Measurements from ENCODE around the gene POC1A. TPM values are rescaled to one million over a fixed set of nuclear protein-coding genes. Genes with fewer than 3 reads are reported as not detected.

The POC1A gene
- polyA plus RNA-seq, 1 donor (not counting 4 experiments of a cell fraction or from before 2014, with no cell fraction given) = 11.5 TPM

GRCh38 chr3:52092271-52092660 is 62.0 kb downstream of the POC1A start:
- Histone ChIP-seq H3K27me3 (ENCODE audit: control insufficient read depth, extremely low read depth, insufficient read depth, low read length) (no peaks in the 10 kb centered on the region), H3K4me2 (ENCODE audit: control insufficient read depth, extremely low read depth, insufficient read depth, low read depth, low read length) (no peak overlapping the region), H3K36me3 (ENCODE audit: control insufficient read depth in 2 of 2, extremely low read depth in 1 of 2, insufficient read depth in 2 of 2, low read length in 2 of 2) (peaks cover 2 to 16% of the 10 kb centered on the region in 2 experiments), H2AFZ (ENCODE audit: control insufficient read depth, low read length) (no peak overlapping the region), H3K9ac (ENCODE audit: control insufficient read depth, extremely low read depth, insufficient read depth, low read length) (no peak overlapping the region), H4K20me1 (ENCODE audit: control insufficient read depth, extremely low read depth, insufficient read depth, low read length) (no peaks in the 10 kb centered on the region), H3K27ac (ENCODE audit: control insufficient read depth, insufficient read depth, low read length) (no peak overlapping the region), H3K4me1 (ENCODE audit: control insufficient read depth, extremely low read depth, insufficient read depth, low read length) (peaks cover 8% of the 10 kb centered on the region), H3K4me3 (ENCODE audit: control insufficient read depth in 2 of 3, extremely low read depth in 1 of 3, insufficient read depth in 2 of 3, low read depth in 1 of 3, low read length in 3 of 3) (no peak overlapping the region), H3K9me3 (ENCODE audit: control insufficient read depth, low read depth, low read length) (no peaks in the 10 kb centered on the region), H3K9me1 (ENCODE audit: control insufficient read depth, extremely low read depth, insufficient read depth, low read length) (no peaks in the 10 kb centered on the region), H3K79me2 (ENCODE audit: control insufficient read depth, insufficient read depth, low read length) (no peaks in the 10 kb centered on the region)
- no peak for DNase-seq (ENCODE audit: low read depth, low spot score)
- no peak for TF ChIP-seq CTCF (optimal IDR thresholded peaks at IDR 0.05 in 1 of 3, IDR thresholded peaks at IDR 0.05 in 1 of 3, conservative IDR thresholded peaks at IDR 0.05 in 1 of 3; ENCODE audit: extremely low read depth in 1 of 3, insufficient read depth in 2 of 3, low read length in 3 of 3)
- TF ChIP-seq EZH2 (IDR thresholded peaks at IDR 0.05; ENCODE audit: low read length) = no peak
- dilution Hi-C loops (cut with MboI; ENCODE audit: extremely low pct_ligation_motif_present, low sequenced_read_pairs) = no loop called here
- no peak for FAIRE-seq

GRCh38 chr3:52091586-52092270 is 62.5 kb downstream of the POC1A start:
- H3K27me3 ChIP-seq (ENCODE audit: control insufficient read depth, extremely low read depth, insufficient read depth, low read length) = no peaks in the 10 kb centered on the region
- H3K9me1 ChIP-seq (ENCODE audit: control insufficient read depth, extremely low read depth, insufficient read depth, low read length) = no peaks in the 10 kb centered on the region
- no peaks in the 10 kb centered on the region for H3K9me3 ChIP-seq (ENCODE audit: control insufficient read depth, low read depth, low read length)
- no peak for TF ChIP-seq CTCF (optimal IDR thresholded peaks at IDR 0.05 in 1 of 3, IDR thresholded peaks at IDR 0.05 in 1 of 3, conservative IDR thresholded peaks at IDR 0.05 in 1 of 3; ENCODE audit: extremely low read depth in 1 of 3, insufficient read depth in 2 of 3, low read length in 3 of 3)
- TF ChIP-seq EZH2 (IDR thresholded peaks at IDR 0.05; ENCODE audit: low read length) = no peak
- H3K36me3 ChIP-seq (ENCODE audit: control insufficient read depth in 2 of 2, extremely low read depth in 1 of 2, insufficient read depth in 2 of 2, low read length in 2 of 2) = peaks cover 2 to 16% of the 10 kb centered on the region in 2 experiments
- peaks cover 8% of the 10 kb centered on the region for H3K4me1 ChIP-seq (ENCODE audit: control insufficient read depth, extremely low read depth, insufficient read depth, low read length)
- H3K4me2 ChIP-seq (ENCODE audit: control insufficient read depth, extremely low read depth, insufficient read depth, low read depth, low read length) = no peak overlapping the region
- dilution Hi-C loops (cut with MboI; ENCODE audit: extremely low pct_ligation_motif_present, low sequenced_read_pairs) = no loop called here
- no peaks in the 10 kb centered on the region for H4K20me1 ChIP-seq (ENCODE audit: control insufficient read depth, extremely low read depth, insufficient read depth, low read length)
- H3K27ac ChIP-seq (ENCODE audit: control insufficient read depth, insufficient read depth, low read length) = no peak overlapping the region
- H3K4me3 ChIP-seq (ENCODE audit: control insufficient read depth in 2 of 3, extremely low read depth in 1 of 3, insufficient read depth in 2 of 3, low read depth in 1 of 3, low read length in 3 of 3) = no peak overlapping the region
- no peak overlapping the region for H3K9ac ChIP-seq (ENCODE audit: control insufficient read depth, extremely low read depth, insufficient read depth, low read length)
- no peaks in the 10 kb centered on the region for H3K79me2 ChIP-seq (ENCODE audit: control insufficient read depth, insufficient read depth, low read length)
- FAIRE-seq (no peak), DNase-seq (ENCODE audit: low read depth, low spot score) (no peak)
- H2AFZ ChIP-seq (ENCODE audit: control insufficient read depth, low read length) = no peak overlapping the region

Data from keratinocyte (primary cell).